Ramos (cell line): ENCODE measurements around the gene SRD5A2.
"Not testable (repeated sequence)": the region's sequence is repeated elsewhere in the genome, so short reads cannot be mapped to it uniquely, and the experiment has no call there.

Experiments used
- in situ Hi-C: fragments of 300-500 bp; cut with MboI; formaldehyde crosslinking; loops from one replicate; pipeline ENCODE4 v1.14.3; 2022; ENCODE audit warnings: low sequenced_read_pairs; ENCODE audit not compliant: unreplicated experiment

Gene SRD5A2

DNA sequence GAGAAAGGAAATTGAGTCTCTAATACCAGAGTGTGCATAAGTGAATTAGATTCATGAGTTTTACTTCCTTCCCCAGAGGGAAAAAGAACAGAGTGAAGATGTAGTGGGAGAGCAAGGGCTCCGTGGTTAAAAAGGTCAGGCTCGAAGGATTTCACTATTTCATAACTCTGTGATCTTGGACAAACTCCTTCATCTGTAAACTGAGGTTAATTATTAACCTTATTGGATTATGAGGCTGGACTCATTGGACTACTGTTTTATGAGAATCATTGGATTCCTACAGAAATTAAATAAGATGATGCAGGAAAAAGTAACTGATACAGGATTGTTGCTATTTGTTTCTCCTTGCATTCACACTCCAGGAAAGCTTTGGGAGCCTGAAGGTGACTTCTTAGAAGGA lies 45.0 kb downstream of the SRD5A2 start:
- in situ Hi-C loops, result no loop called here

DNA sequence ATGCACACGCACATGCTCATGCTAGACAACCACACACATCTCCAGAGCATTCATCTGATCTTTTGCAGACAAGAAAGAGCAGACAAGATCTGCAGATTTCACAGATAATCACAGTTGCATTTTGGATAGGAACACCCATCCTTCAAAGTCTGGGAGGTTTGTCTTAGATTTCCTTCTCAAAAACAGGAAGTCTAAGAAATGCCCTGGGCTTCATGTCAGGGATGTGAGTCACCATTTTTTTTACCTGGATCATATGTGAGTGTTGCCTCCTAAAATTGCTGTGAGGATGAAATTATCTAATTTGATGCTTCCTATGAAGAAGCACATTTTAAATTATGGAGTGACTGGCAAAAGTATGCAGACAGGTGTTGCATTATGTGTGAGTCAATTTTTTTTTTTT lies 46.1 kb downstream of the SRD5A2 start:
- in situ Hi-C loops, result no loop called here

DNA sequence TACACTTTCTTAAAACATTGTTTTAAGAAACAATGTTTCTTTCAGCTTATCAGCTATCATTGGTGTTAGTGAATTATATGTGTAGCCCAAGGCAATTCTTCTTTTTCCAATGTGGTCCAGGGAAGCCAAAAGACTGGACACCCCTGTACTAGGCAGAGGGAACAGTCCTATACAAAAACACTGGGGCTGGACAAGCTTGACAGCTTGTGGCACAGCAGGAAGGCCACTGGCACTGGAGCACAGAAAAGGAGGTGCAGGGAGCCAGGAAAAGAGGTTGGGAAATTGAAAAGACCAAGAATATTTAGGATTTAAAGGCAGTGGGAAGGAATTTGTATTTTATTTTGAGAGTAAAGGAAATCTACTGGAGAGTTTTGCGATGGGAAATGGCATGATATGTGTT lies 47.7 kb downstream of the SRD5A2 start:
- in situ Hi-C loops, result no loop called here

DNA sequence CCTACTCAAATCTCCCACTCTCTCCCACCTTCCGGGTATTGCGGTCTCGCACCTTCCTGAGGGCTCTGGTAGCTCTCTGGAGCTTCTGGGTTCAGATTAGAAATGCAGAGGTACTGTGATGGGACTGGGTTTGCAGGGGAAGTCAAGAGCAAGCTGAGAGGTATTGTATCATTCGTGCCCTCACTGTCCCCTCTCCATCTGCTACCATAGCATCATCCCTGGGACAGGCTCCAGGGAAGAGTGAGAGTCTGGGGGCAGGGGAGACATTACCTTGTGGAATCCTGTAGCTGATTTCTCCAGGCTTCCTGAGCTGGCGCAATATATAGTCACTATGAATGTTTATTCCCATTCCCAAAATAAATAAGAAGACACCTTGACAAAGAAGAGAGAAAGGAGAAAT lies 49.6 kb downstream of the SRD5A2 start:
- in situ Hi-C loops, result no loop called here

DNA sequence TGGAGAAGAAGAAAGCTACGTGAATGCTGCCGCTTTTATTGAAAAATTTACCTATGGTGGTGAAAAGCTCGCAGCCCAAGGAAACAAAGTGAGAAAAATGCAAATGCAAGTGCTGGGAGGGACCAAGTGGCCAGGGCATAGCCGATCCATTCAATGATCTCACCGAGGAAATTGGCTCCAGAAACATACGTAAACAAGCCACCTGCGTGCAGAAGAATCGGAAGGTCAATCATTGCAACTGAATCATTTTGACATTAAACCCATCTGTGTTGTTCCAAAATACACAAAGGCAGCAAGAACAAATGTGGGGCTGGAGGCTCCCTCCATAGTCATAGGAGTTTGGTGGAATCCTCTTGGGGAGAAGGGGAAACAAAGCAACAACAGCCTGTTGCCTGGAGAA lies 51.5 kb downstream of the SRD5A2 start:
- in situ Hi-C loops, result no loop called here

DNA sequence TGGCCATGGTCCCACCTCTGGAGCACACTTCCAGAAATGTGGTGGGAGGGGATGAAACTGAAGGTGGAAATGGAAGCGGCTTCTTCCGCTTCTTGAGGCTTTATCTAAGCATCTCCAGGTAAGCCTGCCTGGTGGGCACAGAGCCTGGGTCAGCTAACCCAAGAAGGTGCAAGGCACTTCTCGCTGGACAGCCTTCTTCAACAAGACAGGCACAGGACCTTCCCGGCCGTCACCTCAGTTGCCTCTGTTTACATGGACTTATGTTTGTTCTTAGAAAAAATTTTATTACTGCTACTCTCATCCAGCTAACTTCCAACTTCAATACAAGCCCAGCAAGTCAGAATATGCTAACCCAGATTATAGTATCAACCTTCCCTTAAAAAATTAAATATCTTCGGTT lies 51.9 kb downstream of the SRD5A2 start:
- in situ Hi-C loops, result no loop called here

DNA sequence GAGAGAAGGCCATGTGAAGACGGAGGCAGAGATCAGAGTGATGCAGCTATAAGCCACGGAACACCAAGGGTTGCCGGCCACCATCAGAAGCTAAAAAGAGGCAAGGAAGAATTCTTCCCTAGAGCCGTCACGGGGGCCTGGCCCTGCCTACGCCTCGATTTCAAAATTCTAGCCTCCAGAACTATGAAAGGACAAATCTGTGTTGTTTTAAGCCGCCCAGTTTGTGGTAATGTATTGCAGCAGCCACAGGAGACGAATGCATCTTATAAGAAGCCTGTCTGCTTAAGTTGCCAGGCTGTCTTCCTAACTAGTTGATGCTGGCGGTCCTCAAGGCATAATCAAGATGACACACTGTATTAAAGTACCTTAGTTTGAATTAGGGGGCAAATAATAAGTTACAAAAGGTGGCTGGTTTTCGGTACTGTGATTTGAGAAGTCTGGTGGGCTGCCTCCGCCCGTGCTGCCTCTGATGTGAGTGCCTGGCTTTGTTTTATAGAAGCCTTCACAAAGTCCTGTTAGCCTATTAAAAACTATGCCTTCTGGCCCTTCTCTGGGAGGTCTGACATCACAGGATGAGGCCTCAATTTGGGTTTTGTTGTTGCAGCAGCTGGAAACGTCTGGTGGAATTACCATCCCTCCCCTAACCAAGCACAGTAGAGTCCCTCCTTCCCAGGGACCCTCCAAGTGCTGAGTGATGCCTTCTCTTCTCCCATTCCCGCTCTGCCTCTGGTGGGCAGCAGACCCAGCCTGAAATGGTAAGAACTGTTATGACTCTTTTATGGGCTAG lies 53.6 kb downstream of the SRD5A2 start:
- in situ Hi-C loops, result no loop called here

DNA sequence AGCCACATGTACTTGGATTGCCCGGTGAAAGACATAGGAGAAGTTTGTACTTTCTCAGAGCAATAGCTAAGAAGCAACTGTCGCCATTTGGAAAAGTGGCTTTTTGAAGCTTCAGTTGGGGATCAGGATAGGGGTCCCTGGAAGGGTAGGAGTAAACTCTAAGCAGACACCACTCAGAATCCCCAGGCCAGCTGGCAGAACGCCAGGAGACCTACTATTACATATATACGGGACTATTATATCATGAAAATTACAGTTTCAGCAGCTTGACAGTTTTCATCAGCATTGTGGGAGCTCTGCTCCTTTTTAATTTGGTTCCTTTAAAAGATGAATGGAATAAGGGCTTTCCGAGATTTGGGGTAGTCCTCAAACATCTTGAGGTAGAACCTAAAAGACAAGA lies 54.9 kb downstream of the SRD5A2 start:
- in situ Hi-C loops, result no loop called here

DNA sequence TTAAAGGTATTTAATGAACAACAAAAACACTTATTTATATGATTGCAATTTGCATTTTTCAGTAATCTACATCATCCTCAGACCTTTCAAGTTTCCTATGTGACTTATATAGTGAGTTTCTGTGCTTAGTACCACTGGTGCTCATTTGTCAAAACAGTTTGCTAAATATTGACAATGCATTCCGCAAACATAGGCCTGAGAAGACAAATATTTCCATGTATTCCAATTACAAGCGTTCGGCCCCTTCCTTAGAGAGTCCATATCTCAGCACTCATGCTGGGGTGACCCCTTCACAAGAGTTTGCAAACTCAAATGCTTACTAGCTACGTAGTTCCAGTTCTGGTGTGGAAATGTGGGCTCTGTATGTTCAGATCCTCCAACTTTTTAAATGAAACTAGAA lies 56.1 kb downstream of the SRD5A2 start:
- in situ Hi-C loops, result no loop called here

DNA sequence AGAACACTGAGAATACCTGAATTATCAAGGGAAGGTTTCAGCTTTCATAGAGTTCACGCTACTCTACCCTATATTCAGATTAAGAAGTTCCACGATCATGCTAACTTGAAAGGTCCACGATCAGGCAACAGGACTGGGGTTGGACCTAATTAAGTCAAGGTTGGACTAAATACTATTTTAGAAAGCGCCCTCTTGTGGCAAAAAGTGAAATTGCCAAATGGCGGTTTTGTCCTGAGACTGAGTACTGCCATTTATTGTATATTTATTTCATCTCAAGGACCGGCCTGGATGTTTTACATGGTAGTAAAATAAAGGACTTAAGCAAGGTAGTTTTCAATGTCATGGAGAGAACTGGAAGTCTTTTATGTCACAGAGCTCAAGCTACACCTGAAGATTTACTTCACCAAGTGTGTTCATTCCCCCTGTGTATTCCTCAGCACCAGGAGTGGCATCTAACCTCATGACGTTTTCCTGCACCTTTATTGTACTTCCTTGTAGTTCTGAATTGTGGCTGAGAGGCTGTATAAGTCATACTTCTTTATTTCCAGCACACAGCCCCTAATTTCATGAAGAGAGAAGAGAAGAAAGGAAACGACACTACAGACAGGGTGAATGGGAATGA lies 56.8 kb downstream of the SRD5A2 start:
- in situ Hi-C loops, result no loop called here

DNA sequence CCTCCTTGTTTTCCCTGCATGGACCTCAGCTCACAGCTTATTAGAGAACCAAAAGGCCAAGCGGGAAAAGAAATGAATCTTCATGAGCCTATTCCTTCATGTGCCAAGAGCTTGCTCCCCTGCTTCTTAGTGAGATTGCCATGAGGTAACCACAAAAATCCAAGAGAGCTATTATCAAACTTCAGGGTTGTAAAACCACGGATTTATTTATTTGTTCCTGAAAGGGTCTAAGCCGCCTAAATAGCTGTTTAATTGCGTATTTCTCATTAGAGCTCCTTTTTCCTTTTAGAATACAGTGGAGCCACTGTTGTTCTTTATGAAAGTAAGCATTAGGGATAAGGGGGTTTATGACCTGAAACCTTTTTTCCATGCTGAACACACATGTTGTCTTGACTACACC lies 58.0 kb downstream of the SRD5A2 start:
- in situ Hi-C loops, result no loop called here

DNA sequence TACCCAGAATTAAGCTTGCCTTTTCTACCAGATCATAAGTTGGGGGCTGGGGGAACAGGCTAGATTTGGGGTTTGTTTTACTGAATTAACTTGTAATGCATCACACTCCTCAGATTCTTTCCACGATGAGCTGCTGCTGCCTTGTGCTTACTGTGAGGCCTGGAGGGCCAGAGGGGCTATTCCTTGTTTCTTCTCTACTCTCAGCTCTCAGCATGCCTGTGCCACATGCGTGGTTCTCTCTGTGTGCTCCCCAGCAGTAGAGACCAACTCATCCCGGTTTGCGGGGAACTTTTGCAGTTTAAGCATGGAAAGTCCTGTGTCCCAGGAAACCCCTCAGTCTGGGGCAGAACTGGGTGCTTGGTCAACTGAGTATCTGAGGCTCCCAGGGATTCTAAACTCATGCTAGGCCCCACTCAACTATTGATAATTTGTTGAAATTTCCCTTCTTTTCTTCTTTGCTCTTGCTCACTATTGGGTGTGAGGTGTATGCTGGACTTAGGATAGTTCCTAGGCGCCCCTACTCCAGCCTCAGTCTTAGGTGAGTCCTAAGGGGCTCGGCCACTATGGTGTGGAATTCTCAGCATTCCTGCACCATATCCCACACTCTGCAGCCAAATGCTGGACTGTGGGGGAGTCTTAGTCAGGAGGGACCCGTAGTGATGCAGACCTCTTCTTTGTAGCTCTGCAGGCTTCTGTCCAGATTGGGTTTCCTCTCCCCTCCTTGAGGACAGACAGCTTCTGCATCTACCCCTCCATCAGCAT lies 63.1 kb downstream of the SRD5A2 start:
- in situ Hi-C loops, result no loop called here

DNA sequence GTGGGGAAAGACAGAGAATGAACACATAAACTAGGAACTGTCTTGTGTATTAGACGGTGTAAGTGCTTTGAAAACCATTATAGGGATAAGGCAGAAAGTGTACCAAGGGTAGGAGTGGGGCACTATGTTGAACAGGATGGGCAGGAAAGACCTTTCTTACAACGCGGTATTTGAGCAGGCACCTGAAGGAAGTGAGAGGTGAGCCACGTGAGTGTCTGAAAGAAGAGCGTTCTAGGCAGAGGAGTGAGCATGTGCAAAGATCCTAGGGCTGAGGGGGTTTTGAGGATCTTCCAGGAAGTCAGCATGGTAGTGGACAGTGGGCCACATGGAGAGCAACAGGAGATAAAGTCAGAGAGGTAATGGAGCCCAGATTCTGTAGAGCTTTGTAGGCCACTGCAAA lies 65.2 kb downstream of the SRD5A2 start:
- in situ Hi-C loops, result no loop called here

DNA sequence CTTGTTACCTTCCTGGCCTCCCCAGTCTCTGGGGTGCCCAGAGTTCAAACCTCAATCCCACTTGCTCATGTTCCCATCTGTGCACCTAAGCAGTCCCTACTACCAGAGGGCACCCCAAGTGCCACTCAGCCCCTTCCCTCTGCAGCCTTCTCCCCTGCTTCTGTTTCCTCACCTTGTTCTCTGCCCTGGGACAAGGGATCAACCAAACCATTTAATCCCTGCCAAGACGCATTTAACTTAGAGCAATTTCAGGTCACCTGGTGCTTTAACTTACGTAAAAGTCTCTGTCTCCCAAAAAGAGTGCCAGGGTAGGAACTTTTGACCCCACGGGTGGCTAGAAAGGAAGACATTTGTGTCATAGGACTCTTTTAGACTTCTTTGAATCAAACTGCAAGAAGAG lies 67.2 kb downstream of the SRD5A2 start:
- in situ Hi-C loops, result no loop called here

DNA sequence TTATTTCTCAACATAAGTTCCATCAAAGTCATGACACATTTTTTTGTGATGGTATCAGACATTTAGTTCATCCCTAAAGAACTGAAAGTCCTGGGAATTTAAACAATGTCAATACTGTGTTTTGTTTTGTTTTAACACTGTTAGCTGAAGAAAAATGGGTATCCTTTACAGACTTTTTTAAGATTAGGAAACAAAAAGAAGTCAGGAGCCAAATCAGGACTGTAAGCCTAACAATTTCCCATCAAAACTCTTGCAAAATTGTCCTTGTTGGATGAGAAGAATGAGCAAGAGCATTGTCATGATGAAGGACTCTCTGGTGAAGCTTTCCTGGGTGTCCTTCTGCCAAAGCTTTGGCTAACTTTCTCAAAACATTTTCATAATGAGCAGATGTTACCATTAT lies 69.4 kb downstream of the SRD5A2 start:
- in situ Hi-C loops, result no loop called here

DNA sequence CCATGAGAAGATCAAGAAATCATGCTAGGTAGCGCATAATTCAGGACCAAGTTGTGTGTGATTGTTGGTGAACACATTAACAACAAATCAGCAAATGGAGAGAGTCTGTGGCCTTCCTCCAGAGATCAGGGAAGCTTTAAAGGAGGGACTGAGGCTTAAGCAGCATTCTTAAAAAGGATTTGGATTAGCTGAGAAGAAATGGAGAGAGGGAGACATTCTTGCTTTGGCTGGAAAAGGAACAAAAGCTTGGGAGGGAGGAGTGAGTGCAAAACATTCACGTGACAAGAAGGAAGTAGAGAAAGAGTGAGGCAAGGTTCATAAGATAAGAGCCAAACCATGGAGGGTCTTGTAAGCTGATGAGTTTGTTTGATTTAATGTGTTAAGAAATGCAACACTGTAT lies 75.6 kb downstream of the SRD5A2 start:
- in situ Hi-C loops, result no loop called here

DNA sequence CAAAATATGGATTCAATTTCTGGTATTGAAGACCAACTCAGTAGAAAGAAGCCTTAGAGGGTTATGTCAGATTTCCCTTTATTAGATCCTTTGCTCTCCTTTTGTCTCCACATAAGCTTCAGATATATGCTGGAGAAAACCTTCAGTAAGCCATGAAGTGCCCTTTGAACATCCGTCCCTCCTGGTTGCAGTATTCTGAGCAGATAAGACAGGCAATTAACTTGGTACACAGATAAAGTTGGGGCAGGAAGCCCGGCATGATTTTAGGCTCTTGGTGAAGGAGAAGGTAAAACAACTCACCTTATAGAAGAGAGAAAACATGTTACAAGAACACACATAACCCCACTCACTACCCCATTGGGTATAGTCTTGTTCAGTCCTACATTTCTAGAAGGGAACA lies 76.4 kb downstream of the SRD5A2 start:
- in situ Hi-C loops, result no loop called here

DNA sequence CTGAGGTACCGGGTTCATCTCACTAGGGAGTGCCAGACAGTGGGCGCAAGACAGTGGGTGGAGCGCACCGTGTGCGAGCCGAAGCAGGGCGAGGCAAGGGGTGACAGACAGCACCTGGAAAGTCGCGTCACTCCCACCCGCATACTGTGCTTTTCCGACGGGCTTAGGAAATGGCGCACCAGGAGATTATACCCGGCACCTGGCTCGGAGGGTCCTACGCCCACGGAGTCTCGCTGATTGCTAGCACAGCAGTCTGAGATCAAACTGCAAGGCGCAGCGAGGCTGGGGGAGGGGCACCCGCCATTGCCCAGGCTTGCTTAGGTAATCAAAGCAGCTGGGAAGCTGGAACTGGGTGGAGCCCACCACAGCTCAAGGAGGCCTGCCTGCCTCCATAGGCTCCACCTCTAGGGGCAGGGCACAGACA lies 84.3 kb downstream of the SRD5A2 start:
- in situ Hi-C loops, result not testable (repeated sequence)

DNA sequence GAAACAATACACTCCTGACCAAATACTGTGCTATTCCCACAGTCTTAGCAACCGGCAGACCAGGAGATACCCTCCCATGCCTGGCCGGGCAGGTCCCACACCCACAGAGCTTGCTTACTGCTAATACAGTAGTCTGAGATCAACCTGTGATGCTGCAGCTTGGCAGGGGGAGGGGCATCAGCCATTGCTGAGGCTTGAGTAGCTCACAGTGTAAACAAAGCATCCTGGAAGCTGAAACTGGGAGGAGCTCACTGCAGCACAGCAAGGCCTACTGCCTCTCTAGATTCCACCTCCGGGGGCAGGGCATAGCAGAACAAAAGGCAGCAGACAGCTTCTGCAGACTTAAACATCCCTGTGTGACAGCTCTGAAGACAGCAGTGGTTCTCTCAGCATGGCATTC lies 91.4 kb downstream of the SRD5A2 start:
- in situ Hi-C loops, result not testable (repeated sequence)

DNA sequence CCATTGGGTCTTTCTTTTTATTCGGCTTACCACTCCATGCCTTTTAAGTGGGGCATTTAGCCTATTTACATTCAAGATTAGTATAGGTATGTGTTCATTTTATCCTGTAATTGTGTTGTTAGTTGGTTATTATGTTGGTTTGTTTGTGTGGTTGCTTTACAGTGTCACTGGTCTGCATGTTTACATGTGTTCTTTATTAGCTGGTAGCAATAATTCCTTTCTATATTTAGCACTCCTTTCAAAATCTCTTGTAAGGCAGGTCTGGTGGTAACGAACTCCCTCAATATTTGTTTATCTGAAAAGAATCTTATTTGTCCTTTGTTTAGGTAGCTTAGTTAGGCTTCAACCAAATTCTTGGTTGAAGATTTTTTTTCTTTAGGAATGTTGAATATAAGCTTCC lies 97.5 kb downstream of the SRD5A2 start:
- in situ Hi-C loops, result no loop called here

DNA sequence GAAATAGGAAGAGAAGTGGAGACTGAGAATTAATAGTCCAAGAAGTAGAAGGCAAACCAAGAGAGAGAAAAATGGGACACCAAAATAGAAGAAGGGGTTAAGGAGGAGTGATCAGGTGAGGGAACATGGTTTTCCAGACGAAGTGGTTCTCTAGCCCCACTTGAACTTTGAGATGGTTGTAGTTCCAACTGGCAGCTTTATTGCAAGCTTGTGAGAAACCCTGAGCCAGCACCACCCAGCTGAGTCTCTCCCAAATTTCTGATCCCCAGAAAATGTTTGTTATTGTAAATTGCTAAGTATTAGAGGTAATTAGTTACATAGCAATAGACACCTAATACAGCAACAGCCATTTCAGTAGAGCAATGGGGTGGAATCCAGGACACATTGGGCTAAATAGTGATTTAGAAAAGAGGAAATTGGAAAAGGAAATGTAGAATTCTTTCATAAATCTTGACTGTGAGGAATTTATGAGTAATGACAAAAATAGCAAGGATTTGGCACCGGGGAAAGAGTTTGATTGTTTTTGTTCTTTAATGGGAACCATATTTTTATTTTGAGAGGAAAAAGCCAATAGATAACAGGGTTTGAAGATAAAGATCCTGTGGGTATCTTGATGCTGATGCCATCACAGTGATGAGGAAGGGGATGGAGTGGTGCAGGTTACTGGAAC lies 104.1 kb downstream of the SRD5A2 start:
- in situ Hi-C loops, result no loop called here
